Effector memory CD4-positive, alpha-beta T cell (primary cell): ENCODE results near the gene ZP2.
"Not testable (repeated sequence)": the region's sequence is repeated elsewhere in the genome, so short reads cannot be mapped to it uniquely, and the experiment has no call there.

ENCODE experiments used
- DNase-seq, 3 donors: peaks; one replicate each; pipeline ENCODE4 v3.0.0-alpha.2; 2020
- H3K27ac ChIP-seq: 2 replicates; pipeline ENCODE4 v1.7.0; 2013; ENCODE audit warnings: mild to moderate bottlenecking, low read length, moderate library complexity; ENCODE audit not compliant: insufficient read depth, poor library complexity, severe bottlenecking
- H3K27me3 ChIP-seq: replicated peaks from 2 replicates; pipeline ENCODE4 v1.7.0; 2013; ENCODE audit warnings: mild to moderate bottlenecking, low read length; ENCODE audit not compliant: insufficient read depth, control insufficient read depth, poor library complexity, severe bottlenecking
- H3K36me3 ChIP-seq: 2 replicates; pipeline ENCODE4 v1.7.0; 2013; ENCODE audit warnings: mild to moderate bottlenecking, low read length, moderate library complexity; ENCODE audit not compliant: control insufficient read depth, insufficient read depth
- H3K4me1 ChIP-seq: 2 replicates; pipeline ENCODE4 v1.7.0; 2013; ENCODE audit warnings: low read length, mild to moderate bottlenecking; ENCODE audit not compliant: control insufficient read depth, insufficient read depth, poor library complexity, severe bottlenecking
- H3K4me3 ChIP-seq: 2 replicates; pipeline ENCODE4 v1.7.0; 2013; ENCODE audit warnings: low read length, low read depth, mild to moderate bottlenecking; ENCODE audit not compliant: insufficient read depth, poor library complexity, severe bottlenecking
- H3K9me3 ChIP-seq: 2 replicates; pipeline ENCODE4 v1.7.0; 2013; ENCODE audit warnings: mild to moderate bottlenecking, low read length, moderate library complexity; ENCODE audit not compliant: control insufficient read depth

ZP2 gene

DNA sequence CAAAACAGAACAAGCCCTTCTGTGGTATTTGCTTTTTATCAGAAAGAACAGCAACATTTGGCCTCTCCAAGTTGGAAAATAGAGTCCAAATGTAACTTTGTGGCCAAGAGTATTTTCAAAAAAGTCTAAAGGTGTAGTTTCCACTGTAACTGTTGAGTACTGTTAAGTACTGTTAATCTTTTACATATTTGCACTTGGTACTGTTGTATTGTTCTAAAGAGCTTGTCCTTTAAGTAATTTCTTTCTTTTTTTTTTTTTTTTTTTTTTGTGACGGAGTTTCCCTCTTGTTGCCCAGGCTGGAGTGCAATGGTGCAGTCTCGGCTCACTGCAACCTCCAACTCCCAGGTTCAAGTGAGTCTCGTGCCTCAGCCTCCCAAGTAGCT lies 31.4 kb downstream of the ZP2 start:
- DNase-seq = no peak
- Histone ChIP-seq H3K27me3 (no peaks in the 10 kb centered on the region), H3K4me1 (no peaks in the 10 kb centered on the region), H3K9me3 (no peaks in the 10 kb centered on the region), H3K36me3 (peaks cover 31% of the 10 kb centered on the region), H3K4me3 (no peak overlapping the region), H3K27ac (no peak overlapping the region)

DNA sequence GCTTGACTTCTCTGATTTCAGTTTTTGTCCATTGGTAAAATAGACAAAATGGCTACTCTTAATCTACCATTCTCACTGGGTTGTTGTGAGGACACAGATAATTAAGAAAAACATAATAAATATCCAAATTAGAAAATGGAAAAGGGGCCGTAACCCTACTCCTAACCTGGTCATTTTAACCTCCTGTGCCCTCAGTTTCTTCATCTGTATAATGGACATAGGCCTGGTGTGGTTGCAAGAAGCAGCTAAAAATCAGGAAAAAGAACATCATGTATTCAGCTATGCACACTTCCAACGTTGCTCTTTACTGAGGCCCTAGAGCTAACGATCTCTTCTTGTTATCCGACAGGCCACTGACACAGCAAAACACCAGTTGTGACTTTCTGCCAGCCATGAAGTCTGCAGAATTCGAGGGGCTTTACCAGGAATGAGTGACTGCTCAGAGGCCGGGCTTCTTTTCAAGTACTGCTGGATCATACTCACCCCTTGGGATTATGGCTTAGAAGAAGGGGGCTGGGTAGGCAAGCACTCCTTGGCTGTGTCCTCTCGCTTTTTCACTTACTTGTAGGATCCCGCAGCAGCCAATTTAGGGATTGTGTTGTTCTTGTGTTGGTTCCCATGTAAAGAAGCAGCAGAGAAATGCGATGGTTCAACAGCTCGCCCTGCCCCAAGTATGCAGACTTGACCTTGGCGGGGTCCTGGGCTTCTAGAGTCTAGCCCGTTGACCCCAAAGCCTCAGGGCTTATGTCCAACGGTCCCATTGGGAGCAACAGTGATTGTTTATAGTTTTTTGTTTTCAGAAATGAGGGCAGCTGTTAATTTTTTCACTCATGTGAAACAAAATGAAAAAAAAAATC lies 32.0 kb downstream of the ZP2 start:
- Histone ChIP-seq H3K27me3 (no peaks in the 10 kb centered on the region), H3K4me3 (no peak overlapping the region), H3K4me1 (no peaks in the 10 kb centered on the region), H3K27ac (no peak overlapping the region), H3K9me3 (no peaks in the 10 kb centered on the region), H3K36me3 (peaks cover 31% of the 10 kb centered on the region)
- DNase-seq = no peak

DNA sequence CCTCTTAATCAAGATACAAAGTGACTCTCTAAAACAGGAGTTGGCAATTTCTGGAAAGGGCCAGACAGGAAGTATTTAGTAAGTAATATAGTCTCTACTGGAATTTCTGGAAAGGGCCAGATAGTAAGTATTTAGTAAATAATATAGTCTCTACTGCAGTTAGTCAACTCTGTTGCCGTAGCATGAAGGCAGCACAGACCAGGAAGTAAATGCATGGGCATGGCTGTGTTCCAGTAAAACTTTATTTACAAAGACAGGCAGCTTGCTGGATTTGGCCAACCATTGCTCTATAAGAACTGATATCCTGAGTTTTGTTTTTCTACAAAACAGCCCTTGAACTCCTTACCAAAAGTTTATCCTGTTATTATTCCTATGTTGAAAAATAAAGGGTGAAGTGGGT lies 36.0 kb downstream of the ZP2 start:
- no peak overlapping the region for H3K4me3 ChIP-seq
- H3K9me3 ChIP-seq = no peaks in the 10 kb centered on the region
- H3K27ac ChIP-seq = no peak overlapping the region
- no peak for DNase-seq
- H3K27me3 ChIP-seq = no peaks in the 10 kb centered on the region
- H3K4me1 ChIP-seq = no peaks in the 10 kb centered on the region
- H3K36me3 ChIP-seq = peaks cover 32% of the 10 kb centered on the region

DNA sequence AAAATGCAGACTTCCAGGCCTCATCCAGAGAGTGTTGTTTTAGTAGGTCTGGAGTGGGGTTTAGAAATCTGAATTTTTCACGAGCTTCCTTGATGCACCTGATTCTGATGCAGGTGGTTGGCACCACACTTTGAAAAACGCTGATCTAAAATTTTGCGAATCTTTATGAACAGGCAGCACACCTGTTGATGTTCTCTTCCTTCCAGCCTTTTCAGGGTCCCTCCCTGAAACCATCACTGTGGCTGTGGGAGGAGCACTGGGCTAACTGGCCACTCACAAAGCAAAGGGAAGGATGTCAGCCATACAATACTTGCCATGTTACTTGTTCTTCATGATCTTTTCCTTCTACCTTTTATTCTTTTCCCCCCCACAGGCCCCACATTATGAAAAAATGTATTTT lies 38.7 kb downstream of the ZP2 start:
- no peak overlapping the region for H3K27ac ChIP-seq
- H3K27me3 ChIP-seq = no peaks in the 10 kb centered on the region
- no peaks in the 10 kb centered on the region for H3K9me3 ChIP-seq
- H3K4me1 ChIP-seq = no peaks in the 10 kb centered on the region
- no peak overlapping the region for H3K4me3 ChIP-seq
- H3K36me3 ChIP-seq = peaks cover 19% of the 10 kb centered on the region
- DNase-seq = no peak

DNA sequence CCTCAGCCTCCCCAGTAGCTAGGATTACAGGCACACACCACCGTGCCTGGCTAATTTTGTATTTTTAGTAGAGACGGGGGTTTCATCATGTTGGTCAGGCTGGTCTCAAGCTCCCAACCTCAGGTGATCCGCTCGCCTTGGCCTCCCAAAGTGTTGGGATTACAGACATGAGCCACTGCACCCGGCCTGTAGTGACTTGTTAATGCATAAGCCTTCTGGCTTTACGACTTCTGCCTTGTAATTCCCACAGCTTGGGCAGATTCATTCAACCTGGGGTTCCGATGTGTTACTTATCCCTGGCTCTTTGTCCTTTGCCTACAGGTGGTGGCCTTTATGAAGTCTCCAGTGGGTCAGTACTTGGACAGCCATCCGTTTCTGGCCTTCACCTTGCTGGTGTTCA lies 41.3 kb downstream of the ZP2 start:
- peaks cover 15% of the 10 kb centered on the region for H3K36me3 ChIP-seq
- H3K27me3 ChIP-seq, H3K27ac ChIP-seq, DNase-seq, H3K4me1 ChIP-seq, H3K4me3 ChIP-seq, H3K9me3 ChIP-seq: not testable (repeated sequence)

DNA sequence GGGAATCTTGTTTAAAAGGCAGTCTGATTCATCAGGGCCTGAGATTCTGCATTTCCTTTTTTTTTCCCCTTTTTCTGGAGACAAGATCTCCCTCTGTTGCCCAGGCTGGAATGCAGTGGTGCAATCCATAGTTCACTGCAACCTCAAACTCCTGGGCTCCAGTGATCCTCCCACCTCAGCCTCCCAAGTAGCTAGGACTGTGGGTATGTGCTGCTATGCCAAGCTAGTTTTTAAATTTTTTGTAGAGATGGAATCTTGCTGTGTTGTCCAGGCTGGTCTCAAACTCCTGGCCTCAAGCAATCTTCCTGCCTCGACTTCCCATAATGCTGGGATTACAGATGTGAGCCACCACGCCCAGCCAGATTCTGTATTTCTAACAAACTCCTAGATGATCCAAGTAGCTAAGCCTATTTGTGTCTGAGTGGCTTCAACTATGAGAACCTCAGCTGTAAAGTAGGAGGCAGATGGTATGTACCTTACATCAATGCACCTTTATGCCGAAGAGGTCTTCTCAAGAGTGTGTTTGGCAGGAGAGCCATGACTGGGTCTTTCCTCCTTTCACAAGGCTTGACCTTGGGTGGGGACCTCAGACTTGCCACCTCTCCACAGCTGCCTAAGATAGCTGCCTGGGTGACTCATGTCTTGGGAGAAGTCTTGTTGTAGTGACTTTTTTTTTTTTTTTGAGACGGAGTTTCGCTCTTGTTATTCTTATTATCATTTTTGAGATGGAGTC lies 42.0 kb downstream of the ZP2 start:
- Histone ChIP-seq H3K4me1 (no peaks in the 10 kb centered on the region), H3K9me3 (no peaks in the 10 kb centered on the region), H3K27ac (no peak overlapping the region), H3K27me3 (no peaks in the 10 kb centered on the region), H3K36me3 (peaks cover 15% of the 10 kb centered on the region), H3K4me3 (no peak overlapping the region)
- no peak for DNase-seq

DNA sequence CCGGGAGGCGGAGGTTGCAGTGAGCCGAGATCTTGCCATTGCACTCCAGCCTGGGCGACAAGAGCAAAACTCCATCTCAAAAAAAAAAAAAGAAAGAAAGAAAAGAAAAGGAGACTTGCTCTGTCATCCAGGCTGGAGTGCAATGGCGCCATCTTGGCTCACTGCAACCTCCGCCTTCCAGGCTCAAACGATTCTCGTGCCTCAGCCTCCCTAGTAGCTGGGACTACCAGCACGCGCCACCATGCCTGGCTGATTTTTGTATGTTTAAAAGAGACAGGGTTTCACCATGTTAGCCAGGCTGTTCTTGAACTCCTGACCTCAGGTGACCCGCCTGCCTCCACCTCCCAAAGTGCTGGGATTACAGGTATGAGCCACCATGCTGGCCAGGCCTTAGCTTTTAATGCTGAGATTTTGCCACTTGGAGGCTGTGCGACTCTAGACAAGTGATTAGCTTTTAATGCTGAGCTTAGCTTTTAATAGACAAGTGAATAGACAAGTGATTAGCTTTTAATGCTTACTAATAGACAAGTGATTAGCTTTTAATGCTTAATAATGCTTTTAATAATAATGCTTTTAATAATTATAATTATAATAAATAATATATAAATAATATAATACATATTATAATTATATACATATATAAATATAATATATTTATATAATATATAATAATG lies 43.3 kb downstream of the ZP2 start:
- Histone ChIP-seq H3K27ac (no peak overlapping the region), H3K9me3 (no peaks in the 10 kb centered on the region), H3K4me3 (no peak overlapping the region), H3K36me3 (peaks cover 18% of the 10 kb centered on the region), H3K27me3 (no peaks in the 10 kb centered on the region), H3K4me1 (no peaks in the 10 kb centered on the region)
- no peak for DNase-seq

DNA sequence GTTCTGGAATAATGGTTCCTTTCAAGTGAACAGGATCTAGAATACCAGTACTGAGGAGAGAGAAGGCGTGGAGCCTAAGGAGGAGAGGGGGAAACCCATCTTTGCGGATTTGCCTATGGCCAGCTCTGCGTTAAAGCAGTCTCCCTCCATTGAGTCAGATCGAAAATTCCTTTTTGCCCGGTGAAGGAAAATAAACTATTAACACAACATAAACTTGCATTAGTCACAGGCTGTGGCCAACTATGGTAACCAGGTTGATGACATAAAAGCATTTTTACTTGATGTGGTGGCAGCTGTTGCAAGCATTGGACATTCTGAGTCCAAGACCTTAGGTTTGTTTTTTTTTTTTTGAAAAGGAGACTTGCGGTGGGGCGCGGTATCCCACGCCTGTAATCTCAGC lies 44.0 kb downstream of the ZP2 start:
- Histone ChIP-seq H3K27me3 (no peaks in the 10 kb centered on the region), H3K4me3 (no peak overlapping the region), H3K36me3 (peaks cover 18% of the 10 kb centered on the region), H3K9me3 (no peaks in the 10 kb centered on the region), H3K4me1 (no peaks in the 10 kb centered on the region), H3K27ac (no peak overlapping the region)
- no peak for DNase-seq

DNA sequence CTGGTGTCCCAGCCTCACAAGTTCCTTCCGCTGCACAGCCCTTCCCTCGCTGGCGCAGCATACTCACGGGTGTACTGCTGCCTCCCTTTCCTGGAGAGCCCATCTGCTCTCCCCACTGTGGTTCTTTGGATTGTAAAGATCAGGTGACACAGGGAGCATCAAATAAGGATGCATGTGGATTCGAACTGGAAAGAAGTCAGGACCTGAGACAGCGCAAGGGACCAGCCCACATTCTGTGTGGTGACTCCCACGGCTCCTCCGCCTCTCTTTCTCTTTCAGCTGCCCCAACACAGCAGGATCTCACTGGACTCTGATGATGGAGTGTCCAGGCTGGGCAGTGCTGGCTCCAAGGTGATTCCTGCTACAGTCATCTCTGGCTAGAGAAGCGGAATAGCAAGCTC lies 44.8 kb downstream of the ZP2 start:
- Histone ChIP-seq H3K4me3 (no peak overlapping the region), H3K4me1 (no peaks in the 10 kb centered on the region), H3K27me3 (no peaks in the 10 kb centered on the region), H3K27ac (no peak overlapping the region), H3K36me3 (peaks cover 16% of the 10 kb centered on the region), H3K9me3 (no peaks in the 10 kb centered on the region)
- no peak for DNase-seq
